Stimulated activated CD4-positive, alpha-beta T cell treated with anti-CD3 and anti-CD28 coated beads, Interleukin-12 subunit alpha, Interleukin-12 subunit beta, amount 100 ng/mL, for 24 hours (primary cell): Measurements from ENCODE around the gene MAP3K5.
"Not testable (repeated sequence)": the region's sequence is repeated elsewhere in the genome, so short reads cannot be mapped to it uniquely, and the experiment has no call there.

ENCODE experiments used
- DNase-seq, 2 experiments: peaks; one replicate each; pipeline ENCODE4 v3.0.0-alpha.2; 2020; ENCODE audit warnings: low read depth in 2 of 2

MAP3K5 gene

GRCh38 chr6:136772685-136773472 is 19.4 kb downstream of the MAP3K5 start:
- no peak for DNase-seq

GRCh38 chr6:136771306-136771705 is 21.0 kb downstream of the MAP3K5 start:
- DNase-seq, result no peak

DNA sequence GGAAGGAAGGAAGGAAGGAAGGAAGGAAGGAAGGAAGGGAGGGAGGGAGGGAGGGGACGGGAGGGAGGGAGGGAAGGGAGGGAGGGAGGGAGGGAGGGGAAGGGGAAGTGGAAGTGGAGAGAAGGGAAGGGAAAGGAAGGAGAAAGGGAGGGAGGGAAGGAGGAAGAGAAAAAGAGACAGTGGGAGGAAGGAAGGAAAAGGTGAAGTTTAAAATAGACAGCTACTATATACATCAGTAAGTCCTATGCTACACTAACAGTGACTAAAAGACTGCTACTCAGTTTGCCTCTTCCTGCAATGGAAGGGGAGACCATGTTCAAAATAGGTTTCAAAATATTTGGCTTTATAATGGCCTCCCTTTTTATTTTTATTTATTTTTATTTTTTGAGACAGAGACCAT is 22.5 kb downstream of the MAP3K5 start:
- DNase-seq, result no peak

- DNase-seq, result no peak
Observed at GRCh38 chr6:136769124-136769523, 23.2 kb downstream of the MAP3K5 start.

DNA sequence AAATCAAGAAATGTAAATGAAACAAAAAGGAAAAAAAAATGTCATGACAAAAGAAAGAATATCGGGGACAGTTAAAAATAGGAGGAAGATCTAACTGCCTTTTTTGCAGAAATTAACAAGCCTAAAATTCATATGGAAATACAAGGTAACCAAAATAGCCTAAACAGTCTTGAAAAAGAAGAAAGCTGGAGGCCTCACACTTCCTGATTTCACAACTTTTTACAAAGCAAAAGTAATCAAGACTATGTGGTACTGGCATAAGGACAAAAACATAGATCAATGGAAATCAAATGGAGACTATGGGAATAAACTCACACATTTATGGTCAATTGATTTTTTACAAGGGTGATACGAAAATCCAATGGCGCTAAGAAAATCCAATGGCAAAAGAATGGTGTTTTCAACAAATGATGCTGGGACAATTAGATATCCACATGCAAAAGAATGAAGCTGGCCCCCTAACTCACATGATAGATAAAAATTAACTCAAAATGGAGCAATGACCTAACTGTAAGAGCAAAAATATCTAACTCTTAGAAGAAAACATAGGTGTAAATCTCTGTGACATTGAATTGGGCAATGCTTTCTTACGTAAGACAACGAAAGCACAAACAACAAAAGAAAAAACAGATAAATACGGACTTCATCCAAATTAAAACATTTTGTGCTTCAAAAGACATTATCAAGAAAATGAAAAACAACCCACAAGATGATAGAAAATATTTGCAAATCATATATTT is 24.5 kb downstream of the MAP3K5 start:
- DNase-seq, result no peak

DNA sequence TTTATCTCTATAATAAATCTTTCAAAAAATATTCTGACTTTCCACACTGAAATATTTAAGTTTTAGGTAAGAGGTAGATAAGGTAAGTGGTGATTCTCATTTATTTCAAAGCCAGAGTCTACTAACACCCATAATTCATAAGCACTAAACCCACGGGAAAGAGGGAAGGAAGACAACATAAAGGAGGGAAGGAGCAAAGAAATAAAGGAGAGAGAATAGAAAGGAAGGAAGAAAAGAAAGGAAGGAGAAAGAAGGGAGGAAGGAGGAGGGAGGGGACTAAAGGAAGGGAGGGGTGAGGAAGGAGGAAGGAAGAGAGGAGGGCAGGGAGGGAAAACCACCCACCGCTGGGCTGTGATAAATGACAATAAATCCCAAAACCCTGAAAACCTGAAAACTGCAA is 25.2 kb downstream of the MAP3K5 start:
- no peak for DNase-seq

DNA sequence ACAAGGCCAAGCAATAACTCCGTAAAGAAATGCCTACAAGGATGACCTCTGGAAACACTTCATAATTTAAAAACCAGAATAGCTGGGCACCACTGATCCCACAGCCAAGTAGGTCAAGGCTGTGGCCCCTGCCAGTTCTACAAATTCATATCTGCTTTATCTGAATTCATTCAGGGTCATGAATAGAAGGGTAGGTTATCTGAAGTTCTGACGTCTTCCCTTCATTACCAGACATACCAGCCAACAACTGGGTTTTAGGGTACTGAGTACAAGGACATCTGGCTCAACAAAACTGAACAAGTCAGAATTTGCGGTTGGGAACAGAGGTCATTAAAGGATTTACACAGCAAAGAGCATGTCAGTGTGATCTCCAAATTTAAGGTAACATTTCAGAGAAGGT is 26.0 kb downstream of the MAP3K5 start:
- no peak for DNase-seq

GRCh38 chr6:136764517-136764993 is 27.7 kb downstream of the MAP3K5 start:
- no peak for DNase-seq

DNA sequence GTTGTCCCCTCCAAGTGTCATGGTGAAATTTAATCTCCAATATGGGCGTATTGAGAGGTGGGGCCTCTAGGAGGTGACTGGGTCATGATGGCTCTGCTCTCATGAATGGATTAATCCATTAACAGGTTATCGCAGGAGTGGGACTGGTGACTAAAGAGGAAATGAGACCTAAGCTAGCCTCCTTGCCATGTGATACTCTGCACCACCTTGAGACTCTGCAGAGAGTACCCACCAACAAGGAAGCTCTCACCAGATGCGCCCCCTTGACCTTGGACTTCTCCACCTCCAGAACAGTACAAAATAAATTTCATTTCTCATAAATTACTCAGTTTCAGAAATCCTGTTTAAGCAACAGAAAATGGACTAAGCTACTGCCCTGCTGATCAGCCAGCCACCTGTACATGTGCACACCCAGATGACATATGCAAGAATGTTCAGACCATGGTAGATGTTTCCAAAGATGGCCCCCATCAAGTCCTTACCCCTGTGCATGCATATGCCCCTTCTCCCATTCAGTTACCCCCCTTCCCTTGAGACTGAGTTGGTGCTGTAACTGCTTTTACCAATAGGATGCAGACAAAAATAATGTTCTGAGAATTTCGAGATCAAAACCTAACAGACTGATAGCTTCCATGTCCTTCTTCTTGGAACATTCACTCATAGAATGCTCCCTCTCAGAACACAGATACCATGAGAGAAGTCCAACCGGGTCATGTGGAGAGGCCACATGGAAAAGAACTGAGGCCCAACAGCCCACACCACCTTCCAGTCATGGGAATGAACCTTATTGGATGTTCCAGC is 28.4 kb downstream of the MAP3K5 start:
- no peak for DNase-seq

DNA sequence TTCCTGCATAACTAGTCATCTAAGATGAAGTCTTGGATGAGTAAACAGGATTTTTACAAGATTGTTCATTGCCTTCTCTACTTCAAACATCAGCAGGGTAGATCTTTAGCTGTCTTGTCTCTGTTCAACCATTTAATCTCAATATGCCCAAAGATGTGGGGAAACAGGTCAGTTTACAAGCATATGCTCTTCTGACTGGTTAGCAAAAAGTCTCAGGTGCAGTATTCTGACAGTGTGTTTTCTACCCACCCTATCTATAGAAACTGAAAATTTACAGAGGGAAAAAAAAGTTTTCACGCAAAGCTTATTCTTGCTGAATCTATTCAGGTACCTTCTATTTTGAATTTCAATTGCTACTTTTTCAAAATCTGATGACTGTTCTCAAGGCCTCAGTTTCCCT is 29.0 kb downstream of the MAP3K5 start:
- DNase-seq, result no peak

DNA sequence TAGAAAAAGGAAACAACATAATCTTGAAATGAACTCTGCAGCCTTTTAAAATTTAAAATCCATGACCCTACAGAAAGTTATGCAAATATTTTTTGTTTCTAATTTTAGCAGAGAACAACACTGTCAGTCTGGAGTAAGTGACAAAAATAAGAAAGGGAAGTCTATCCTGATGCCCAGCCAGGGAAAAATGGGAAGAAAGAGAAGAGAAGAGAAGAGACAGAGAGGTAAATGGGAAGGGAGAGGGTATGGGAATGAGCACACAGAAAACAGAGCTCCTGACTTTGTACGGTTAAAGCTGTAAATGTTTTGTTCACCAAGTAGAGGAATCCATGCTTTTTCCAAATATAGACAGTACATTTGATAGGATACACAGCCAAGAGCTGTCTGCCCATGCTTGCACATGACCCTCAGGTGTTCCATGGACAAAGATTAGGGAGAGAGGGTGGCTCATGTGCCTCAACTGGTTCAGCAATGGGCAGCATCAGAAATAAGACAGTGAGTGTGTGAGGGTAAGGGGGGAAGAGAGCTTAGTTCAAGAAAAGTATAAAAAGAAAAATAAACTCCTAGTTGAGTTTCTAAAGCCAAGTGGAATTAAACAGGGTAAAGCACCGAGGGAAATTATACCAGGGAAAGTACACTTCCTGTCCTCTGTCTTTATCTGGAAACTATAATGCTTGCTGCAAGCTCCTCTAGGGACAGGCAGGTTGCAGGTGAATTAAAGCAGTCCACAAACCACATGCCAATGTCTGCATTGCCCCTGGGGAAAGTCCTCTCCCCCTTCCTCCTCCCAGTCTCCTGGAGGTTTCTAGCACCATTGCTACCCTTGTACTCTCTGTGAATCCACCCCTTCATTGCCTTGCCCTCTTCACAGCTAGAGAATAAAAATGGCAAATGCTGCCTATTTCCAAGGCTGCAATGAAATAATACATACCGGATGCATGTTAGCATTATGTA is 30.0 kb downstream of the MAP3K5 start:
- no peak for DNase-seq

- no peak for DNase-seq
Observed at GRCh38 chr6:136761227-136761922, 30.9 kb downstream of the MAP3K5 start.

DNA sequence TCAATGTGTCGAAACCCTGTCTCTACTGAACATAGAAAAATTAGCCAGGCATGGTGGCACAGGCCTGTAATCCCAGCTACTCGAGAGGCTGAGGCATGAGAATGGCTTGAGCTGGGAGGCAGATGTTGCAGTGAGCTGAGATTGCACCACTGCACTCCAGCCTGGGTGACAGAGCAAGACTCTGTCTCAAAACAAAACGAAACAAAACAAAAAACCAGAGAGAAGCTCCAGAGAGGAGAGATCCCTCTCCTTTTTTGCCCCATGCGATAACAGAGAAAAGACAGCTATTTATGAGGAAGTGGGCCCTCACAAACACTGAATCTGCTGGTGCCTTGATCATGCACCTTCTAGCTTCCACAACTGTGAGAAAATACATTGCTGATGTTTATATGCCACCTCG is 31.5 kb downstream of the MAP3K5 start:
- not testable (repeated sequence) for DNase-seq

- no peak for DNase-seq
Observed at GRCh38 chr6:136757150-136757549, 35.1 kb downstream of the MAP3K5 start.

DNA sequence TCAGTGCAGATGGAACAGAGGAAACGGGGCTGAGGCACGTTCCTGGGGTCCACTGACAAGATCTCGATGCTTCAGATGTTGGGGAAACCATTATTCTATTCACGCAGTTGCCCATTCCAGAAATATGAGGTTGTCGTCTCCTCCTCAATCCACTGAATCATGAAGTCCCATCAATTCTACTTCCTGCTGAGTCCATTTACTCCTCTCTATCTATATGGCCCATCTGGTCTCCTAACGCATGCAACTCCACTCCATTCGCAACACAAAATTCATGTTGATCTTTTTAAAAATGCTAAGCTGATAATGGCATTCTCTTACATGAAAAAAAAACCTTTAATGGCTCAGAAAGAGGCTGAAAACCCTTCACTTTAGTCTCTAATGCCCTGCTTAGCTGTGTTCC is 37.5 kb downstream of the MAP3K5 start:
- DNase-seq, result no peak

- peak; percentile 11 to 30 for DNase-seq
Observed at GRCh38 chr6:136753624-136754023, 38.7 kb downstream of the MAP3K5 start.

DNA sequence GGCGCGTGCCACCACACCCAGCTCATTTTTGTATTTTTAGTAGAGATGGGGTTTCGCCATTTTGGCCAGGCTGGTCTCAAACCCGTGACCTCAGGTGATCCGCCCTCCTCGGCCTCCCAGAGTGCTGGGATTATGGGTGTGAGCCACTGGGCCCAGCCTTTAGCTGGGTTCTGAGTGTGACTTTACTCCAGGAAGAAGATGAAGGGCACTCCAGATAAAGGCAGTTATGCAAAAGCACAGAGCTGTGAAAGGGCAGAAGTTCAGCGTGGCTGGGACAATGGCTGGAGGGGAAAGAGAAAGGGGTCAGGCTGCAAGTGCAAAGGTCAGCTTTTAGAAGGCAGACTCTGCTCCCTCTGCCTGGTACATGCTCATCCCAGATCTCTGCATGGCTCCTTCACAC is 39.7 kb downstream of the MAP3K5 start:
- no peak for DNase-seq

DNA sequence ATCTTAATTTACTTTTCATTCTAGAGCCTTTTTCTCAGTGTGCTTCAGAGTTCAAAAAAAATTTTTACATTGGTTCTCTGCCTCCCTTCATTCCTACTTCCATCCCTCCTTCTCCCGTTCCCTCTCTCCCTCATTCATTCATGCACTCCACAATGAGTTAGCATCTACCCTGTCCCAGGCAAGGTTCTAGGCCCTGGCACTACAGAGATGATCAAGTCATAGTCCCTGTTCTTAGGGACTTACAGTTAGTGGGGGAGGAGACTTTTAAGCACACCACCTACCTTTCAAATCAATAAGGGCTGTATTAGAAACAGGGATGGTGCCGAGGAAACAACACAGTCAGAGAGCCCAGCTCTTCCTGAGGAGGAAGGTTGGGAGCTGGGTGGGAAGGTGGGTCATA is 40.3 kb downstream of the MAP3K5 start:
- no peak for DNase-seq

- DNase-seq, result no peak
Observed at GRCh38 chr6:136751522-136751956, 40.7 kb downstream of the MAP3K5 start.

DNA sequence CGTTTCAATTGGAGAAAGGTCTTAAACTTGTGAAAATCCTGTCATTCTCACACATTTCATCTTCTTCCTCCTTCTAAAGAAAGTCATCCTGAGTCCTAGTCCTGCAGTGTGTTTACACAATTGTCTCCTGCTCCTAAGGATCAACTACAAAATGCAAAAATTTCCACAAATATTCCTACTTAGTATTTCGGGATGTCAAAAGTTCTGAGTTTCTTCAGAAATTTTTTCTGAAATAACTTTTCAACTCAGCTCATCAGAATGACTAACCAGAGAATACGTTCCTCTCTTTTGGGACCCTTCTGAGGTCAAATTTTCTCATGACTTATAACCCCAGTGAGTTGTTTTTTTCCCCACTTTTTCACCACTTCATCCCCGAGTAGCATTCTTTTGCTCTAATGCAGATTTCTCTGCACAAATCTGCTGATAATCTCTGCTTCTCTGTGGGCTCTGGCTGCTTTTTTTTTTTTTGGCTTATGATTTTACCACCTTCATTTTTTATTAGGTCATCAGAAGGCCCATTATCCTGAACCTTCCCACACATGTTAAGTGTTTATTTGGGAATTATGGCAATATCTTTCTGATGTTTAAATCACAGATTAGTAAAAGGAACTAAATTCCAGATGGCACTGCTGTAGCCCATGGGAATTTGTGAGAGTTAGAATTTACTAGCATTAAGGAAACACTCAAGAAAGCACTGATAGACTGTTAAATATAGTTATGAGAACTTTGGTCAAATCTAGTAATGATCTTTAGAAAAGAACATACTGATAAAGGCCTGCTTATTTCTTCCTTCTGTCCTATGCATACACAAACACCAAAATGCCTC is 41.4 kb downstream of the MAP3K5 start:
- no peak for DNase-seq
